Superior temporal gyrus (tissue), 1 donor: ENCODE data around the gene ZBTB44.
"Not testable (repeated sequence)": the region's sequence is repeated elsewhere in the genome, so short reads cannot be mapped to it uniquely, and the experiment has no call there.

Experiments used
- DNase-seq: peaks from one replicate; pipeline ENCODE4 v3.0.0-alpha.2; 2016; ENCODE audit errors: extremely low spot score

ZBTB44 gene

DNA sequence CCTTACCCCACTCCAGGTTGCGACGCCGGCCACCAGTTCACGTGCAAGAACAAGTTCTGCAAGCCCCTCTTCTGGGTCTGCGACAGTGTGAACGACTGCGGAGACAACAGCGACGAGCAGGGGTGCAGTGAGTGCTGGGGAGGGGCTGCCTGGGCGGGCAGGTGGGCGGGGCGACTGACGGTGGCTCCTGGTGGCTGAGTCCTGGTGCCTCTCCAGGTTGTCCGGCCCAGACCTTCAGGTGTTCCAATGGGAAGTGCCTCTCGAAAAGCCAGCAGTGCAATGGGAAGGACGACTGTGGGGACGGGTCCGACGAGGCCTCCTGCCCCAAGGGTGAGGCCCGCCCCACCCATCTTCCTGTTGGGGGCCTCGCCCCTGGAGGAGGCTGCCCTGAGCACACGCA, 116.4 kb downstream of the ZBTB44 start:
- no peak for DNase-seq

DNA sequence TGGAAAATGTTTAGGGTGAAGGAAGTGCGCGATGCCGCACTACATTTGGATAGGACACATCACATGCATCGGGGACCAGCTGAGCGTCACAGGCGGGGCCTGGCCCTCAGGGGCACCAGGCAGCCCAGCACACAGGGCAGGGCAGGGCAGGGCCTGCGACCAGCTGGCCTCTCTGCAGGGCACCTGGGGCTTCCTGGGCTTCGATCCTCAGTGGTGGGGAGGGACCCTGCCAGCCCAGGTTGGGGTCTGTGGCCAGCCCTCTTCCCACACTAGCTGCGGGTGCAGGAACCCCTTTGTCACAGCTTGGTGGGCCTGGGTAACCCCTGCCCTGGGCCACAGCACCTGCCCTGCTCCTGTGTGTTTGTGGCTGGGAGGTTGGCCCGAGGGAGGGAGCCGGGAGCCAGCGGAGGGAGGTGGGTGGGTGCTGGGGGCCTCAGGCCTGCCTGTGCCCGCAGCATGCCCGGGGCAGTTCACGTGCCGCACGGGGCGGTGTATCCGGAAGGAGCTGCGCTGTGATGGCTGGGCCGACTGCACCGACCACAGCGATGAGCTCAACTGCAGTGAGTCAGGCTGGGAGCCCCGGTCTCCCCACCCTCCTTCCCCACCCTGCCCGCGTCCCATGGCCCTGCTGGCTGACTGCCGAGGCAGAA, 117.2 kb downstream of the ZBTB44 start:
- no peak for DNase-seq

DNA sequence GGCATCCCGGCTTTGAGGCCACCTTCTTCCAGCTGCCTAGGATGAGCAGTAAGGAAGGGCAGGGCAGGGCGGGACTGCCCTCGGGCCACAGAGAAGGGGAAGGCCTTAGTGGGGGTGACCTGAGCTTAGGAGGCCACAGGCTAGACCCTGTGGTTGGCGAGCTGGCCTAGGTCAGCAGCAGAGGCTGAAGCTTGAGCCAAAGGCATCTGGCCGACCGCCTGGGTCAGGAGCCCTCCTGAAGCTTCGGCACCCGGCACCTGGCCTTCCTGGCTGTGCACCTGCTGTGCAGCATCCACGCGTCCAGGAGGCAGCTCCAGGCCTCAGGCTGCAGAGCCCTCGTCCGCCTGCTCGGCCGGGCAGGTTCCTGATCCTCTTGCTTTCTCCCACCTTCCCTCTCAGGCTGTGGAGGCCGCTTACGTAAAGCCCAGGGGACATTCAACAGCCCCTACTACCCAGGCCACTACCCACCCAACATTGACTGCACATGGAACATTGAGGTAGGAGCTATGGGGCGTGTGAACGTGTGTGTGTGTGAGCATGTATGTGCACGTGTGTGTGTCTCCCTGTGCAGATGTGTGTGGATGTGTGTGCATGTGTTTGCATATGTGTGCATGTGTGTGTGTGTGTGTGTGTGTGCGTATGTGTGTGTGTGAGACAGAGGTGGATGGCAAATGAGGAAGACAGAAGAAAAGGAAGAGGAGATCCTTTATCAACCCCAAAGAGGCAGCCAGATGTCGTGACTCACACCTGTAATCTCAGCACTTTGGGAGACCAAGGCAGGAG, 120.3 kb downstream of the ZBTB44 start:
- no peak for DNase-seq

DNA sequence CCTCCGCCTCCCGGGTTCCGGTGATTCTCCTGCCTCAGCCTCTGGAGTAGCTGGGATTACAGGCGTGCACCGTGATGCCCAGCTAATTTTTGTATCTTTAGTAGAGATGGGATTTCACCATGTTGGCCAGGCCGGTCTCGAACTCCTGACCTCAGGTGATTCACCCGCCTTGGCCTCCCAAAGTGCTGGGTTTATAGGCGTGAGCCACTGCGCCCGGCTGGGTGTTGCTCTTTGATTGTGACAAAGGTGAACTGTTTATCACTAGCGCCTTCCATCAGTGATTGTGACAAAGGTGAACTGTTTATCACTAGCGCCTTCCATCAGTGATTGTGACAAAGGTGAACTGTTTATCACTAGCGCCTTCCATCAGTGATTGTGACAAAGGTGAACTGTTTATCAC, 121.2 kb downstream of the ZBTB44 start:
- not testable (repeated sequence) for DNase-seq

DNA sequence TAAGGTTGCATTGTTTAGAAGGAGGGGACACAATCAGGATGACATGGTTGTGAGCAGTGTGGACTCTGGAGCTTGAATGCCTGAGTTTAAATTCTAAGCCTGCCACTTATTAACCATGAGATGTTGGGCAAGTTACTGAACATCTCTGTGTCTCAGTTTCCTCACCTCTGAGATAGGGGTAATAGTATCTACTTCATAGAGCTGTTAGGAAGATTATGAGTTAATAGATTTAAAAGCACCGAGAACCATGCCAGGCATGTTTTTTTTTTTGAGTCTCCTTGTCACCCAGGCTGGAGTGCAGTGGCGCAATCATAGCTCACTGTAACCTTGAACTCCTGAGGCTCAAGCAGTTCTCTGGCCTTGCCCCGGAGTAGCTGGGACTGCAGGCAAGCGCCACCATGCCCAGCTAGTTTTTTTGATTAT, 121.9 kb downstream of the ZBTB44 start:
- no peak for DNase-seq

- DNase-seq: no peak
Observed at GRCh38 chr11:130191896-130192295, 122.8 kb downstream of the ZBTB44 start.

- no peak for DNase-seq
Observed at GRCh38 chr11:130190371-130190881, 124.3 kb downstream of the ZBTB44 start.

GRCh38 chr11:130189492-130190210, 125.1 kb downstream of the ZBTB44 start:
- no peak for DNase-seq

DNA sequence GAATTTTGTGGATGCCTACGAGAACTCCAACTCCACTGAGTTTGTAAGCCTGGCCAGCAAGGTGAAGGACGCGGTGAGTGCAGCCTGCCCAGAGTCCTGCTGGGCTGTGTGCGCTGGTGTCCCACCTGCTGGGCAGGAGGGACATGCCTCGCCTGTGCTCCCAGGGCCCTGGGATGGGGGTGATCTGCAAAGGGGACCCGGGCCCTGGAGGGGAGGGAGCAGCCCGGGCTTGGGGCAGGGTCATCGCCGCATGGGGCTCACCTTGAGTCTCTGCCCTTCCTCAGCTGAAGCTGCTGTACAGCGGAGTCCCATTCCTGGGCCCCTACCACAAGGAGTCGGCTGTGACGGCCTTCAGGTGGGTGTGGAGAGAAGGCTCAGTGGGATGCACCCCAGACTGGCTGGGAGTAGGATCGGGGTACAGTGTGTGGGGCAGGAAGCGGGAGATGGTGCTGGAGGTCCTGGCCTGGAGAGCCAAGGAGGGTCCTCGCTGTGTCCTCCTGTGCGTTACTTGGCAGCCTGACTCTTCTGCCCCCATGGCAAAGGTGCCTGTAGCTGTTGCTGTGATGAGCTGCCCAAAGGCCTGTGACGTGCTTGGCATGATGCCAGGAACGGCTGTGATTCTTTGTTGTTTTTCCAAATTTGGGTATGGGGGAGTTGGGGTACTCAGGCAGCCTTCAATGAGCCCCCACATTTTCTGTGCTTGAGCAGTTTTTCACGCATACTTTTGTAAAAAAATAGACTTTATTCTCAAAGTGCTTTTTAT, 126.0 kb downstream of the ZBTB44 start:
- DNase-seq: no peak

- no peak for DNase-seq
Observed at GRCh38 chr11:130188047-130188446, 126.7 kb downstream of the ZBTB44 start.

DNA sequence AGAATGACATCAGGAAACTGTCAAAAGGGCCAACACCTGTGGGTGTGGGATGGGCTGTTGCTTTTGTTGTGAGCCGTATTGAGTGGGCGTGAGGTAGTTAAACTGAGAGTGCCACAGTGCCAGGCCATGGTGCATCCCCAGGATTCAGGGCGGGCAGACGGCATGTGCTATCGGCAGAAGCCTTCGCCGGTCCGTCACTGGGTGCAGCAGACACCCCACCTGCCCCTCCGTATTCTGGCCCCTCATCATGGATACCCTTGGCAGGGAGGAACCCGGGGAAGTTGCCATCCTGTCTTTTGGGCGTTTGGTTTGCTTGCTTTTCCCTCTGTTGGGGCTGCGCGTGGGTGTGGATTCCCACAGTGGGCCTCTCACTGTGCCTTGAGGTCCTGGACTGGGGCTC, 127.6 kb downstream of the ZBTB44 start:
- DNase-seq: no peak

DNA sequence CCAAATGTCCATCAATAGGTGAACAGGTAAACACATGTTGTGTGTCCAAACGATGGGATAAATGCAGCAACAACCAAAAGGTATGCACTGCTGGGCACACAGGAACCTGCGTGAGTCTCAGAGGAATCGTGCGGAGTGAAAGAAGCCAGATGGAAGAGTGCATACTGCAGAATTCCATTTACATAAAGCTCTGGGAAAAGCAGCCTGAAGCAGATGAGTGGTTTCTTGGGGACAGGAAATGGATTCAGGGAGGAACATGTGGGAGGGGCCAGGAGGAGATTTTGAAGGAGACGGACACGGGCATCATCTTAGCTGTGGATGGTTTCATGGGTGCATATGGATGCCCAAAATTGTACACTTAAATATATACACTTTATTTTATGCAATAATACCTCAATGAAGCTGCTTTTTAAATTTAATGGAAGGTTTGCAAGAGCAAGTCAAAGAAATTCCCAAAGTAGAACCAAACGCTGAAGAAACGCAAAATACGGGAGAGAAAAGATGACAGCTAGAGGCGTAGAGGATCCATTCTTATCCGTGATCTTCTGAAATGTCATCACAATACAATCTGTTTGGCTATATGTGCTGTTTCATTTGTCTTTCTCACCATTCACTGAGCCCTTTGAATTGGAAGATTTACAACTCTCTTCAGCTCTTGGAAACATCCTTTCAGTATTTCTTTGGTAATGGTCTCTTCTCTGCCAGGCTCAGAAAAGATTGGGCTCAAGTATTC, 130.7 kb downstream of the ZBTB44 start:
- peak; percentile 36 for DNase-seq

GRCh38 chr11:130181295-130182272, 133.1 kb downstream of the ZBTB44 start:
- DNase-seq: peak; percentile 43

- no peak for DNase-seq
Observed at GRCh38 chr11:130180896-130181294, 133.8 kb downstream of the ZBTB44 start.

GRCh38 chr11:130180491-130180890, 134.2 kb downstream of the ZBTB44 start:
- DNase-seq: peak; percentile 52

DNA sequence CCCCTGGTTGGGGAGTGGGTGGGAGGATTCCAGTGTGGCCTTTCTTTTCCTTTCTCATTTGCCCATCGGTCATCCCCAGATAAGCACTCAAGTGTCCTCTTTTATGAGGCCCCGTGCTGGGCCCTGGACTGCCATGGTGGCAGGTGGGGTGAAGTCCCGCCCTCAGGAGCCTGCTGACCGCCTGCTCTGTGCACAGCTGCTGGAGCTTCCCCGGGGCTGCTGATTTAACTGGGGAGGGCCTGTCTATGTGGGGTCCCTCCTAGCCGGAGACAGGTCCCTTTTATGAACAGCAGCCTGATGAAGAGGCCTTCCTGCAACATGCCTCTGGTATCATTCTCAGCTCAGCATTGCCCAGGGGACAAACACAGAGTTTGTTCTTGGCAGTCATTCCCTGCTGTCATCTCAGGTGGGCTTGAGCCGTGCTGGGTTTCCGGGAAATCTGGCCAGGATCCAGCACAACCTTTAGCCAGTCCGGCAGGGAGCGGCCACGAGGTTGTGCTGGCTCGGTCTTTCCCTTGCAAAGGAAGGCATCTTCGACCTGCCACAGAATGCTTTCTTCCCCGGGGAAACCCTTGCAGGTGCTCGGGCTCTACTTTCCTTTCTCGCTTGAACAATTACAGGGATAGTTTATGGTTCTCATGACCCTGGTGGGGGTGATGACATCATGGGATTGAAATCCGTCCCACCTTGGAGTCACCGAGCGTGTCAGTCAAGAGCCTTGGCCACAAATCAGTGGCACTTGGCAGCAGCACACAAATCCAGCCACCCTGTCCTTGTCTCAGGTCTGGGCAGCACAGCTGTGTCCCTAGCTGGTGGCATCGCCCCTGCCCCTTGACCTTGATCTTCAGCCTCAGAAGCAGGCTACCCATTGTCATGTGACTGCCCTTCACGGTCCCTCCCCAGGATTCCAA, 135.1 kb downstream of the ZBTB44 start:
- DNase-seq: no peak

- DNase-seq: no peak
Observed at GRCh38 chr11:130178441-130179339, 136.0 kb downstream of the ZBTB44 start.

- DNase-seq: no peak
Observed at GRCh38 chr11:130177782-130178181, 136.9 kb downstream of the ZBTB44 start.
